H54 (cell line): ENCODE measurements around the gene ZCCHC9.

Experiments used
- DNase-seq: peaks from one replicate; pipeline ENCODE4 v3.0.0; 2011; ENCODE audit warnings: low spot score, mixed read lengths; ENCODE audit not compliant: insufficient read length
- FAIRE-seq: peaks from 3 replicates; lab custom pipeline; 2011; peaks lifted over from hg19 to GRCh38; lab: Jason Lieb, UNC
- POLR2A ChIP-seq: IDR thresholded peaks from 2 replicates; pipeline ENCODE4 v1.6.1; 2011; ENCODE audit warnings: low read depth, mild to moderate bottlenecking, low read length

ZCCHC9 gene

DNA sequence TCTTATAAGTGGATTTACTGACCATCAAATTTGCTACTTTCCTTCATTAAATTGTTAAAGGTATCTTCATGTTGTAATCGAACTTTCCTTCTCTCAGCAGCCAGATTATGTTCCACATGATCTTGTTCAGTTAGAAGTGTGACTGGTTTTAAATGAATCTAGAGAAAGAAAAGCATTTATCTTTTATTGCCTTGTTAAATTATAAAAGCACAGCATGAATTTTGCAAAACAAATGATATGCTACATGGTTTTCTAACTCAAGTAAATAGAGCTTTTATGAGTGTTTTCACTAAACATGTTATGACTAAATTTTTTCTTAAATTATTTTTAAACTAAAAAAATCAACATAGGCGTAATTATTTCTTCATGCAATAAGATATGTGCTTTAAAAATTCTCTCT lies 58.5 kb downstream of the ZCCHC9 start:
- FAIRE-seq (no peak), DNase-seq (no peak)
- no peak for TF ChIP-seq POLR2A

DNA sequence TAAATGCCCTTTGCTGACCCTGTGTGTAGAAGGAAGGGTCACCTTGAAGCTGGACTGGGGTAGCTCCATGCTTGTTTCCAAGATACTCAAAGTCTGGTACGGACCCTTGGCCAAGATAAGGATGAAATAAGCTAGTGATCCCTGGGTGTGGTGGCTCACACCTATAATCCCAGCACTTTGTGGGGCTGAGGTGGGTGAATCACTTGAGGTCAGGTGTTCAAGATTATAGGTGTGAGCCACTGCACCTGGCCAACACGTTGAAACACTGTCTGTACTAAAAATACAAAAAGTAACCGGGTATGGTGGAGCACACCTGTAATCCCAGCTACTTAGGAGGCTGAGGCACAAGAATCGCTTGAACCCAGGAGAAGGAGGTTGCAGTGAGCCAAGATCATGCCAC lies 59.3 kb downstream of the ZCCHC9 start:
- no peak for DNase-seq
- TF ChIP-seq POLR2A = no peak
- FAIRE-seq = no peak

DNA sequence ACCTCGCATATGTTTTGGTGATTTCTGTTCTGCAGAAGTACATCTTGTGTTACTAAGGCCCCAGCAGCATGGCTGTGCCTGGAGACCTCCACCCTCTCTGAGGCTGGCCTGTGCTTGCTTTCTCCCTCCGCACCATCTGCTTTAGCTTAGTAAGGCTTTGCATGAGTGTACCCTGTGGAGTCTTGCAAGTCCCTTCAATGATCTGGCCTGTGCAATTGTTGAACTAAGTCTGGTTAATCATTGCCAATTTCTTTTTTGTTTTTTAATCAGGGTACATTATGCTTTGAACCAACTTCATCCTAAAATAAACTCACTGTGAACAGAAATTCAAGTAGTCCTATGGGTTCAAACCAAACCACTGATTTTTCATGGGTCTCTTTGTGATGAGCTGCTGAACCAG lies 60.2 kb downstream of the ZCCHC9 start:
- FAIRE-seq (no peak), DNase-seq (no peak)
- no peak for TF ChIP-seq POLR2A
